VCaP (cell line): ENCODE data around the gene AACS.

Experiments used
- H3K27ac ChIP-seq: fragments of 450-650 bp; 2 replicates; pipeline ENCODE4 v1.5.1; 2017
- CTCF ChIP-seq: fragments of 450-650 bp; conservative IDR thresholded peaks from 2 replicates; pipeline ENCODE4 v1.5.1; 2017; ENCODE audit warnings: mild to moderate bottlenecking, moderate library complexity

The AACS gene

GRCh38 chr12:125145196-125145595 lies 80.0 kb downstream of the AACS start:
- TF ChIP-seq CTCF: no peak
- H3K27ac ChIP-seq: no peak overlapping the region

DNA sequence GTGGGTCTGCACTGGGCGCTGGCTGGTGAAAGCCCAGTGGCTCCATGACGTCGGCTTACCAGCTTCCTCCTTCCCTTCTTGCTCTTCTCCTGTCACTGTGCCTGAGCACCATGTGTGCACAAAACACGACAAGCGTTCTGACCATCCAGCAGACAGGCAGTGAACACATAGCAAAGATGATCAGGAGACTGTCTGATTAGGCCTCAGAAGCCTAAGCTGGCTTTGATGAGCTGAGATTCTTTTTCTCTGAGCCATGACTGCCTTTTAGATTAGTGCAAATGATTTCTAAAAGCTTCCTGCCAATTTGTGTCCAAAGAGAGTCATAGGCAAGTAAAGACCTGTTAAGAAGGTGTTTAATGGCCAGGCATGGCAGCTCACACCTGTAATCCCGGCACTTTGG lies 83.1 kb downstream of the AACS start:
- TF ChIP-seq CTCF: no peak
- H3K27ac ChIP-seq: no peak overlapping the region

DNA sequence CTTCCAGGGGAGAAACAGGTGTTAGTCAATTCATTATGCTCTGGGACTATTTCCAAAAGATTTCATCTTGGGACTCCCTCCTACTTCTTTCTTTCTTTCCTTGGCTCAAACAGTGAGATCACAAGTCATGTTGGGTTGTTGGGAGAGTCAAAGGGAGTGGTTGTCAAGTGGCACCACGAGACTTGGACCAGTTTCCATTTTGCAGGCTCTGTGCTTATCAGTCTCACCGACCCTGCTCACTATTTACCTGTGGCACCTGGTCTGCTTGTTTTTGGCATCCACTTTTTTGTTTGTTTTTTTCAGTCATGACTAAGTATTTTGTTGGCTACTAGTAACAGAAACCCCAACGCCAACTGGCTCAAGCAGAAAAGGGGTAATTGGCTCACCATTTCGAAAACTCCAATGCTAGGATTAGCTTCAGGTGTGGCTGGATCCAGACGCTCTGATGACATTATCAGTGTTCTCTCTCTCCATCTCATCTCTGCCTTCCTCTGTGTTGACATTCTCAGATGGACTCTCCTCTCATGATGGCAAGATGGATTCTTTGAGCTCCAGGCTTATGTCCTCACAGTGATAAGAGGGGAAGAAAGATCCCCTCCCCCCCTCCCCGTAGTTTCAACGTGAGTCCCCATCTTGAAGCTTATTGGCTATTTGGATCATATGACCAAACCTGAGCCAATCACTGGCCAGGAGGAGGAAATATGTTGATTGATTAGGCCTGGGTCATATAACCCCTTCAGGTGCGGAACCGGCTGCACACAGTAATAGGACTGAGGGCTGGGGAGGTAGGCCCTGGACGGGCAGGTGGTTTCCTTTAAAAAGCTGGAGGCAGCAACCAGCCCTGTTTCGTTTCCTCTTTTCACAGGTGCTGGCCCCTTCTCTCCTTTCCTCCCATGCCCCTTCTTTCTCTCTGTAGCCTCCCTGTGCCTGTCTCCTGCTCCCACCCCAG lies 84.2 kb downstream of the AACS start:
- TF ChIP-seq CTCF: no peak
- H3K27ac ChIP-seq: no peak overlapping the region

DNA sequence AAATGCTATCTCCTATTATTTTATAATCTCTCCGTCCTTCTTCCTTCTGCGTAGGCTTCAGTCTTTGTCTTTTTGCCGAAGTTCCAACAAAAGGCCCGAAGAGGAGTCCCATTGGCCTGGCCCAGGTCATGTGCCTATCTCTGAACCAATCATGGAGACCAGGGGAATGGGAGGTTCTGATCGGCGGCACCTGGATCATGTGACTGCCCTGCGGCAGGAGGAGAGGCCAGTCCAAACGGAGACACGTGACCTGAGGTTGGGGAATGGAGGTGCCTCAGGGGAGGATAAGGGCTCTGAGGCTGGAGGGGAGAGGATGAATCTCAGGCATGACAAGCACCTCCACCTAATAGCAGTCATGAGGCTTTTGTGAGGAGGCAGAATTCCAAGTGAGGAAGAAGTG lies 86.0 kb downstream of the AACS start:
- no peak for TF ChIP-seq CTCF
- no peak overlapping the region for H3K27ac ChIP-seq

DNA sequence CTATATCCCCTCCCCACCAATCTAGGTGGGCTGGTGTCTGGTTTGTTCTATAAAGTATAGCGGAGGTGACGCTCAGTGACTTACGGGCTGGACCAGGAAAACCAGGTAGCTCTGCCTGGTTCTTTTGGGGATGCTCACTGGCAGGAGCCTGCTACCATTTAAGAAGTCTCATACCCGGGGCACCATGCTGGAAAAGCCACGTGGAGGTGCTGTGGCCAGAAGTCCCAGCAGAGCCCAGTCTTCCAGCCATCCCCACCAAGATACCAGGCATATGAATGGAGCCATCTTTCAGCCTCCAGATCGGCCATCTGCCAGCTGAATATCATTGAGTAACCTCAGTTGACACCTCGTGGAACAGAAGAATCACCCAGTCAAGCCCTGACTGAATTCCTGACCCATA lies 87.2 kb downstream of the AACS start:
- TF ChIP-seq CTCF: no peak

GRCh38 chr12:125155366-125155765 lies 90.1 kb downstream of the AACS start:
- no peak for TF ChIP-seq CTCF

More for the DNA sequence above, 87.2 kb downstream of the AACS start:
- no peak overlapping the region for H3K27ac ChIP-seq

DNA sequence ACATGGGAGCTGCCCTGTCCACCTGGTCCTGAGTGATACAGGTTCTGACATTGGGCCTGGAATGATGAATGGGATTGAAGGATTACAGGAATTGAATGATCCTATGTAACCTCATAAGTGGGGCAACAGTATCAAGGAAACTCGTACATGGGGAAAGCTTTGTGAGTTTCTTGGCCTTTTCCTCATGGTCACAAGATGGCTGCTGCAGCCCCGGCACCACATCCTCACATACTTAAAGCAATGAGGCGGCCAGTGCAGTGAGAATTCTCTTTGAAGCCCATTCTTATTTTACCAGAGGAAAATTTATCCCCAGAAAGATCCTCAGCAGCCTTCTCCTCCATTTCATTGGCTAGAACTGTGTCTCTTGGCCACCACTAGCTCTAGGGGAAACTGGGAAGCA lies 91.9 kb downstream of the AACS start:
- no peak overlapping the region for H3K27ac ChIP-seq
- no peak for TF ChIP-seq CTCF

More at GRCh38 chr12:125155366-125155765, 90.1 kb downstream of the AACS start:
- no peak overlapping the region for H3K27ac ChIP-seq
